HEK293 (cell line): ENCODE data around the gene PARP1.

ENCODE experiments used
- CTCF ChIA-PET: fragments of 350-600 bp; formaldehyde crosslinking; extraction: SDS; loops from one replicate; lab custom pipeline; 2021; ENCODE audit warnings: antibody characterized with exemption; lab: Yijun Ruan, JAX
- POLR2A ChIA-PET: fragments of 300-600 bp; formaldehyde crosslinking; extraction: SDS; loops from one replicate; lab custom pipeline; 2020; ENCODE audit warnings: antibody characterized with exemption, inconsistent platforms; lab: Yijun Ruan, JAX
- H3K27ac ChIP-seq: fragments of 200-500 bp; sonication (Bioruptor generic); 2 replicates; pipeline ENCODE4 v1.5.1; 2014; ENCODE audit warnings: low read depth, low read length, control low read depth, inconsistent platforms; ENCODE audit errors: extremely low read depth
- H3K36me3 ChIP-seq, 2 experiments: fragments of 200-500 bp in 1 of 2; sonication (Bioruptor generic) in 1 of 2; 1 replicate in 1 of 2; 2 replicates in 1 of 2; pipeline ENCODE4 v1.5.1; 2014 to 2017; ENCODE audit warnings: inconsistent platforms in 2 of 2, low read length in 2 of 2; ENCODE audit not compliant: control insufficient read depth in 2 of 2, insufficient read depth in 1 of 2
- H3K4me1 ChIP-seq: fragments of 200-500 bp; sonication (Bioruptor generic); 2 replicates; pipeline ENCODE4 v1.5.1; 2014; ENCODE audit warnings: mild to moderate bottlenecking, low read length, inconsistent platforms; ENCODE audit not compliant: control insufficient read depth, insufficient read depth
- H3K4me3 ChIP-seq: 2 replicates; pipeline ENCODE4 v1.5.1; 2011; ENCODE audit warnings: low read depth, mild to moderate bottlenecking, control low read depth, low read length, moderate library complexity
- H3K9me3 ChIP-seq: fragments of 200-500 bp; sonication (Bioruptor generic); 2 replicates; pipeline ENCODE4 v1.5.1; 2014; ENCODE audit warnings: low read depth, low read length, inconsistent platforms; ENCODE audit not compliant: control insufficient read depth, insufficient read depth
- GLIS1 ChIP-seq: fragments of 450-650 bp; formaldehyde crosslinking; IDR thresholded peaks from 2 replicates; pipeline ENCODE4 v1.5.1; 2016; ENCODE audit warnings: missing biosample characterization, missing genetic modification characterization
- KLF16 ChIP-seq: fragments of 450-650 bp; formaldehyde crosslinking; IDR thresholded peaks from 2 replicates; pipeline ENCODE4 v1.5.1; 2017; ENCODE audit warnings: missing biosample characterization, missing genetic modification characterization
- PRDM1 ChIP-seq: fragments of 450-650 bp; formaldehyde crosslinking; IDR thresholded peaks from 2 replicates; pipeline ENCODE4; 2016; ENCODE audit warnings: missing biosample characterization, missing genetic modification characterization
- SCRT1 ChIP-seq: fragments of 450-650 bp; formaldehyde crosslinking; IDR thresholded peaks from 2 replicates; pipeline ENCODE4 v1.5.1; 2016; ENCODE audit warnings: missing biosample characterization, missing genetic modification characterization, borderline replicate concordance
- SCRT2 ChIP-seq: fragments of 450-650 bp; formaldehyde crosslinking; IDR thresholded peaks from 2 replicates; pipeline ENCODE4 v1.5.1; 2016; ENCODE audit warnings: missing biosample characterization, missing genetic modification characterization
- ZBTB17 ChIP-seq: fragments of 450-650 bp; formaldehyde crosslinking; IDR thresholded peaks from 2 replicates; pipeline ENCODE4 v1.5.1; 2016; ENCODE audit warnings: missing biosample characterization, missing genetic modification characterization
- ZNF23 ChIP-seq: fragments of 450-650 bp; formaldehyde crosslinking; IDR thresholded peaks from 2 replicates; pipeline ENCODE4 v1.5.1; 2016; ENCODE audit warnings: missing biosample characterization, missing genetic modification characterization, borderline replicate concordance
- ZNF37A ChIP-seq: fragments of 450-650 bp; IDR thresholded peaks from 2 replicates; pipeline ENCODE4 v1.5.1; 2018; ENCODE audit warnings: missing biosample characterization, missing genetic modification characterization
- ZNF404 ChIP-seq: fragments of 450-650 bp; formaldehyde crosslinking; IDR thresholded peaks from 2 replicates; pipeline ENCODE4 v1.5.1; 2017; ENCODE audit warnings: missing biosample characterization, missing genetic modification characterization
- ZNF416 ChIP-seq: fragments of 450-650 bp; formaldehyde crosslinking; IDR thresholded peaks from 2 replicates; pipeline ENCODE4 v1.5.1; 2016; ENCODE audit warnings: missing biosample characterization, missing genetic modification characterization
- ZNF624 ChIP-seq: fragments of 450-650 bp; formaldehyde crosslinking; IDR thresholded peaks from 2 replicates; pipeline ENCODE4 v1.5.1; 2017; ENCODE audit warnings: missing biosample characterization, missing genetic modification characterization
- ZNF776 ChIP-seq: fragments of 450-650 bp; formaldehyde crosslinking; IDR thresholded peaks from 2 replicates; pipeline ENCODE4 v1.5.0; 2017; ENCODE audit warnings: missing biosample characterization, missing genetic modification characterization, borderline replicate concordance
- ZNF791 ChIP-seq: fragments of 450-650 bp; formaldehyde crosslinking; IDR thresholded peaks from 2 replicates; pipeline ENCODE4 v1.5.1; 2016; ENCODE audit warnings: missing biosample characterization, missing genetic modification characterization
- TF ChIP-seq, protein P1 (sequence below): fragments of 450-650 bp; formaldehyde crosslinking; IDR thresholded peaks from 2 replicates; pipeline ENCODE4 v1.5.1; 2016; ENCODE audit warnings: missing biosample characterization, missing genetic modification characterization

The PARP1 gene

DNA sequence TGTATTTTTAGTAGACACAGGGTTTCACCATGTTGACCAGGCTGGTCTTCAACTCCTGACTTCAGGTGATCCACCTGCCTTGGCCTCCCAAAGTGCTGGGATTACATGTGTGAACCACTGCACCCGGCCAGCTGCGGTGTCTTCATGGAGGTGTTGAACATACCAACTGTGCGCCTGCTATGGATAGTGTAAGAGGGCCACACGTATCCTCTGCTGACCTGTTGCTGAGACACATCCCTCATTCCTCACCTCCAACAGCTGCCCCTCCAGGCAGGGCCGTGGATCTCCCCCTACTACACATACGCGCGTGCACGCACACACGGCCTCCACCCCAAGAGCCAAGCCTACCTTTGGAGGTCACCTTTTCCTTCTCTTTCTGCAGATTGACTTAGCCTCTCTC, 48.0 kb upstream of the PARP1 start:
- POLR2A ChIA-PET = no interaction called here

DNA sequence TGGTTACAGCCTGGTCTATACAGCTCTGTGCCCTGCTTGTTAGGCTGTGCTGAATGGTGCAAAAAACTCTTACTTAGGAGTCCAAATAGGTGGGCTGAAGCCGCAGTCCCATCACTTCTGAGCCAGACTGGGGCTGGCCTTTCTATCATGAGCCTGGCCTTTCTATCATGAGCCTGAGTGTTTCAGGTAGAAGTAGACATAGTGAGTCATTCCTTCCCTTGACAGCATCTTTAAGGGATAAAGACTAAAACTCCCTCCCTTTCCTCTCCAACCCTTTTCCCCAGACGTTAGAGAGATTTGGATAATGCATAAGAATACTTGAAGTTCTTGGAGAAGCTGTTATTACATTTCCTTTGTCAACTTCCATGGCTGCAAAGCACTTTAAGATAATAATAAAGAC, 46.5 kb upstream of the PARP1 start:
- no peak overlapping the region for H3K27ac ChIP-seq
- TF ChIP-seq, protein P1, sequence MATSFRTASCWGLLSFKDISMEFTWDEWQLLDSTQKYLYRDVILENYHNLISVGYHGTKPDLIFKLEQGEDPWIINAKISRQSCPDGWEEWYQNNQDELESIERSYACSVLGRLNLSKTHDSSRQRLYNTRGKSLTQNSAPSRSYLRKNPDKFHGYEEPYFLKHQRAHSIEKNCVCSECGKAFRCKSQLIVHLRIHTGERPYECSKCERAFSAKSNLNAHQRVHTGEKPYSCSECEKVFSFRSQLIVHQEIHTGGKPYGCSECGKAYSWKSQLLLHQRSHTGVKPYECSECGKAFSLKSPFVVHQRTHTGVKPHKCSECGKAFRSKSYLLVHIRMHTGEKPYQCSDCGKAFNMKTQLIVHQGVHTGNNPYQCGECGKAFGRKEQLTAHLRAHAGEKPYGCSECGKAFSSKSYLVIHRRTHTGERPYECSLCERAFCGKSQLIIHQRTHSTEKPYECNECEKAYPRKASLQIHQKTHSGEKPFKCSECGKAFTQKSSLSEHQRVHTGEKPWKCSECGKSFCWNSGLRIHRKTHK (tag by site-specific recombination) = no peak
- 0 out of 2 replicates have a peak, but pooled peaks have one; percentile 11 for TF ChIP-seq PRDM1
- CTCF ChIA-PET = interaction anchor here (1.2 kb wide), 1 partner anchor 24 kb away, joined by 3 read pairs; no protein-coding TSS in a partner anchor

More for the DNA sequence above, 48.0 kb upstream of the PARP1 start:
- CTCF ChIA-PET = interaction anchor here (0.5 to 3.3 kb wide), 3 partner anchors 12 to 259 kb away, joined by 3 to 24 read pairs (median 3); no protein-coding TSS in a partner anchor
- Histone ChIP-seq H3K4me3 (no peak overlapping the region), H3K4me1 (no peaks in the 10 kb centered on the region), H3K9me3 (no peaks in the 10 kb centered on the region), H3K27ac (no peak overlapping the region), H3K36me3 (no peaks in the 10 kb centered on the region)
- TF ChIP-seq ZNF23 (tag by site-specific recombination) = no peak
- TF ChIP-seq KLF16 (tag by site-specific recombination) = no peak
- TF ChIP-seq ZNF416 (tag by site-specific recombination) = no peak
- no peak for TF ChIP-seq ZNF776 (tag by site-specific recombination)
- TF ChIP-seq ZNF37A (tag by site-specific recombination) = no peak
- peak; percentile 89 for TF ChIP-seq SCRT2
- TF ChIP-seq SCRT1 (tag by site-specific recombination) = peak; percentile 81; the same call in 1 of the 2 replicates
- no peak for TF ChIP-seq ZNF624

DNA sequence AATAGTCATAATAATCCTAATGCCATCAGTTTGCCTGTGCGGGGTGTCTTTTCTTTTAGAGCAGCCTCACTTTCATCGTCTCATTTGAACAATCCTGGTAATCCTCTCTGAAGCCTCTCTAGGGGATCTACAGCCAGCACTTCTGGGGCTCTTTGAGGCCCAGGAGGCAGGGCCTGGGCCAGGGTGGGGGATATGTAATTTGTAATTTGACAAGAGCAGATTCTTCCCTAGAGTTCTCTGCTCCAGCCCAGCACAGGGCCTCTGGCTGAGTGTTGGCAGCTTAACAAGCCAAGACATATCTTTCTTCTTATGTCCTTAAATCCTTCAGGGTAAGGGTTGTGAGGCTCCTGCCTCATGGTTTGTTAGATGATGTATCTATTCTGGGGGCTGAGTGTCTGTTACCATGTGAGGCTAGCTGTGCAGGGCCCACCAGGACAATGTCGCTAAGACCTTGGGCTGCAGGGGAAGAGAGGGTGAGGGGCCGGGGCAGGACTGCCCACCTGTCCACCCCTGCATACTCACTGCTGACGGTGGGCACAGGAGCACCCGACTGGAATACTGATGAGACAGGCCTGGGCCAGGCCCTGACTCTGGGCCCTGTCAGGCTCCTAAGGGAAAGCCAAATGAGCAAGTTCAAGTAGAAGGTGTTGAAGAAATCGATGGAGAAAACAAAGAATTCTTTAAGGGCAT, 45.3 kb upstream of the PARP1 start:
- POLR2A ChIA-PET = no interaction called here
- H3K4me3 ChIP-seq = no peak overlapping the region
- no peaks in the 10 kb centered on the region for H3K4me1 ChIP-seq
- CTCF ChIA-PET = interaction anchor here (0.7 to 1.1 kb wide), 4 partner anchors 11 to 31 kb away, joined by 3 to 5 read pairs (median 4); no protein-coding TSS in a partner anchor
- H3K9me3 ChIP-seq = no peaks in the 10 kb centered on the region
- no peak overlapping the region for H3K27ac ChIP-seq
- H3K36me3 ChIP-seq = no peaks in the 10 kb centered on the region
- TF ChIP-seq ZNF791 (tag by site-specific recombination) = no peak
- no peak for TF ChIP-seq ZBTB17 (tag by site-specific recombination)
- peak; percentile 70 for TF ChIP-seq GLIS1

More for the DNA sequence above, 46.5 kb upstream of the PARP1 start:
- POLR2A ChIA-PET = no interaction called here
- no peaks in the 10 kb centered on the region for H3K4me1 ChIP-seq
- no peaks in the 10 kb centered on the region for H3K9me3 ChIP-seq
- no peaks in the 10 kb centered on the region for H3K36me3 ChIP-seq
- no peak overlapping the region for H3K4me3 ChIP-seq

DNA sequence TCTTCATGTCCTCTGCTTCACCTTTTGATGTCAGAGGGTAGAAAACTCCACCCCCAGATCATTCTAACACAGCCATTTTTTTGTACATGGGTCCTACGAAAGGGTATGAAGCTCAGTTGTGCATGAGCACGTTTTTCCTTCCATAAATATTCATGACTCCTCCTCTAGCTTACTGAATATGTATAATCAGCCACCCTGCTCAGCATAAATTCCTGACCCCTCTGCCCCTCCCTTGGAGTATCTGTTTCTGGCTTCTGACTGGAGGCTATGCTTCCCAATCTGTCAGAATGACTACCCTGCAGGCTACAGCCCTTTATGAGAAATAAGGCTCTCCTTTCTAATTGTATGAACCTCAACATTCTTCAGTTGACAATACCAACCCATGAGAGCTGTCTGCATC, 42.8 kb upstream of the PARP1 start:
- TF ChIP-seq ZNF404 (tag by site-specific recombination) = no peak
- ChIA-PET CTCF (interaction anchor here (0.7 to 1.5 kb wide), 5 partner anchors 9 to 175 kb away, joined by 3 to 8 read pairs (median 3); partner anchors contain the start of gene PARP1), POLR2A (no interaction called here)
- H3K4me3 ChIP-seq = no peak overlapping the region
- H3K27ac ChIP-seq = no peak overlapping the region
- no peaks in the 10 kb centered on the region for H3K4me1 ChIP-seq
- no peaks in the 10 kb centered on the region for H3K9me3 ChIP-seq
- H3K36me3 ChIP-seq = no peaks in the 10 kb centered on the region
